ENCODE measurements around the gene OR11H1.
"Not testable (repeated sequence)": the region's sequence is repeated elsewhere in the genome, so short reads cannot be mapped to it uniquely, and the experiment has no call there.

- not testable (repeated sequence) for TF ChIP-seq CTCF (IDR thresholded peaks at IDR 0.05; ENCODE audit: low read depth, low read length); MAX (IDR thresholded peaks at IDR 0.05; ENCODE audit: low read depth, low read length); POLR2A (IDR thresholded peaks at IDR 0.05; ENCODE audit: extremely low read depth, insufficient read length); MYC (IDR thresholded peaks at IDR 0.05; ENCODE audit: low read depth, low read length)
Measured at GRCh38 chr22:15565063-15565462, 37.1 kb downstream of the OR11H1 start.

Data from NB4 (cell line).